Measurements from ENCODE around the gene SETDB2. TPM values are rescaled to one million over a fixed set of nuclear protein-coding genes. Genes with fewer than 3 reads are reported as not detected.

Gene SETDB2
- total and polyA plus RNA-seq, 2 of the 13 experiments (the other 11 are each of a cell fraction or from before 2014, with no cell fraction given): 8.1 to 8.7 TPM

- no peak for TF ChIP-seq NFKB2 (CRISPR knock-in tag; IDR thresholded peaks at IDR 0.05; ENCODE audit: borderline replicate concordance)
- TF ChIP-seq SP140L (CRISPR knock-in tag; IDR thresholded peaks at IDR 0.05; ENCODE audit: borderline replicate concordance): no peak
- TF ChIP-seq, protein P1, sequence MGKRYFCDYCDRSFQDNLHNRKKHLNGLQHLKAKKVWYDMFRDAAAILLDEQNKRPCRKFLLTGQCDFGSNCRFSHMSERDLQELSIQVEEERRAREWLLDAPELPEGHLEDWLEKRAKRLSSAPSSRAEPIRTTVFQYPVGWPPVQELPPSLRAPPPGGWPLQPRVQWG (CRISPR knock-in tag; IDR thresholded peaks at IDR 0.05; ENCODE audit: borderline replicate concordance, low read depth): no peak
- no peak for TF ChIP-seq KLF9 (CRISPR knock-in tag; IDR thresholded peaks at IDR 0.05; ENCODE audit: low read depth)
- TF ChIP-seq, protein P2, sequence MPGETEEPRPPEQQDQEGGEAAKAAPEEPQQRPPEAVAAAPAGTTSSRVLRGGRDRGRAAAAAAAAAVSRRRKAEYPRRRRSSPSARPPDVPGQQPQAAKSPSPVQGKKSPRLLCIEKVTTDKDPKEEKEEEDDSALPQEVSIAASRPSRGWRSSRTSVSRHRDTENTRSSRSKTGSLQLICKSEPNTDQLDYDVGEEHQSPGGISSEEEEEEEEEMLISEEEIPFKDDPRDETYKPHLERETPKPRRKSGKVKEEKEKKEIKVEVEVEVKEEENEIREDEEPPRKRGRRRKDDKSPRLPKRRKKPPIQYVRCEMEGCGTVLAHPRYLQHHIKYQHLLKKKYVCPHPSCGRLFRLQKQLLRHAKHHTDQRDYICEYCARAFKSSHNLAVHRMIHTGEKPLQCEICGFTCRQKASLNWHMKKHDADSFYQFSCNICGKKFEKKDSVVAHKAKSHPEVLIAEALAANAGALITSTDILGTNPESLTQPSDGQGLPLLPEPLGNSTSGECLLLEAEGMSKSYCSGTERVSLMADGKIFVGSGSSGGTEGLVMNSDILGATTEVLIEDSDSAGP (CRISPR knock-in tag; IDR thresholded peaks at IDR 0.05; ENCODE audit: borderline replicate concordance): no peak
- TF ChIP-seq, protein P3, sequence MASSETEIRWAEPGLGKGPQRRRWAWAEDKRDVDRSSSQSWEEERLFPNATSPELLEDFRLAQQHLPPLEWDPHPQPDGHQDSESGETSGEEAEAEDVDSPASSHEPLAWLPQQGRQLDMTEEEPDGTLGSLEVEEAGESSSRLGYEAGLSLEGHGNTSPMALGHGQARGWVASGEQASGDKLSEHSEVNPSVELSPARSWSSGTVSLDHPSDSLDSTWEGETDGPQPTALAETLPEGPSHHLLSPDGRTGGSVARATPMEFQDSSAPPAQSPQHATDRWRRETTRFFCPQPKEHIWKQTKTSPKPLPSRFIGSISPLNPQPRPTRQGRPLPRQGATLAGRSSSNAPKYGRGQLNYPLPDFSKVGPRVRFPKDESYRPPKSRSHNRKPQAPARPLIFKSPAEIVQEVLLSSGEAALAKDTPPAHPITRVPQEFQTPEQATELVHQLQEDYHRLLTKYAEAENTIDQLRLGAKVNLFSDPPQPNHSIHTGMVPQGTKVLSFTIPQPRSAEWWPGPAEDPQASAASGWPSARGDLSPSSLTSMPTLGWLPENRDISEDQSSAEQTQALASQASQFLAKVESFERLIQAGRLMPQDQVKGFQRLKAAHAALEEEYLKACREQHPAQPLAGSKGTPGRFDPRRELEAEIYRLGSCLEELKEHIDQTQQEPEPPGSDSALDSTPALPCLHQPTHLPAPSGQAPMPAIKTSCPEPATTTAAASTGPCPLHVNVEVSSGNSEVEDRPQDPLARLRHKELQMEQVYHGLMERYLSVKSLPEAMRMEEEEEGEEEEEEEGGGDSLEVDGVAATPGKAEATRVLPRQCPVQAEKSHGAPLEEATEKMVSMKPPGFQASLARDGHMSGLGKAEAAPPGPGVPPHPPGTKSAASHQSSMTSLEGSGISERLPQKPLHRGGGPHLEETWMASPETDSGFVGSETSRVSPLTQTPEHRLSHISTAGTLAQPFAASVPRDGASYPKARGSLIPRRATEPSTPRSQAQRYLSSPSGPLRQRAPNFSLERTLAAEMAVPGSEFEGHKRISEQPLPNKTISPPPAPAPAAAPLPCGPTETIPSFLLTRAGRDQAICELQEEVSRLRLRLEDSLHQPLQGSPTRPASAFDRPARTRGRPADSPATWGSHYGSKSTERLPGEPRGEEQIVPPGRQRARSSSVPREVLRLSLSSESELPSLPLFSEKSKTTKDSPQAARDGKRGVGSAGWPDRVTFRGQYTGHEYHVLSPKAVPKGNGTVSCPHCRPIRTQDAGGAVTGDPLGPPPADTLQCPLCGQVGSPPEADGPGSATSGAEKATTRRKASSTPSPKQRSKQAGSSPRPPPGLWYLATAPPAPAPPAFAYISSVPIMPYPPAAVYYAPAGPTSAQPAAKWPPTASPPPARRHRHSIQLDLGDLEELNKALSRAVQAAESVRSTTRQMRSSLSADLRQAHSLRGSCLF (CRISPR knock-in tag; IDR thresholded peaks at IDR 0.05; ENCODE audit: borderline replicate concordance): no peak
- TF ChIP-seq ZNF263 (CRISPR knock-in tag; IDR thresholded peaks at IDR 0.05): no peak
- TF ChIP-seq ZNF761 (CRISPR knock-in tag; conservative IDR thresholded peaks at IDR 0.05): no peak
- no peak for TF ChIP-seq RARA (CRISPR knock-in tag; IDR thresholded peaks at IDR 0.05)
- no peak for TF ChIP-seq FOXA1 (IDR thresholded peaks at IDR 0.05)
- TF ChIP-seq FOXA1 (CRISPR knock-in tag; IDR thresholded peaks at IDR 0.05): no peak
- no peak for TF ChIP-seq NCOR1 (IDR thresholded peaks at IDR 0.05; ENCODE audit: borderline replicate concordance, low read length)
- TF ChIP-seq FOXK2 (IDR thresholded peaks at IDR 0.05): no peak
- TF ChIP-seq SUZ12 (IDR thresholded peaks at IDR 0.05; ENCODE audit: low read depth, low read length): no peak
These were observed 68.5 kb downstream of the SETDB2 start (continued) for GRCh38 chr13:49512578-49512977.
